ENCODE measurements around the gene MEMO1. TPM values are rescaled to one million over a fixed set of nuclear protein-coding genes. Genes with fewer than 3 reads are reported as not detected.

The MEMO1 gene
- total and polyA plus RNA-seq, 12 donors, result 22.7 to 64.3 (median 42.3) TPM

- intact Hi-C loops (cut with DNase I), result no loop called here
- H3K27ac ChIP-seq, result no peak overlapping the region
- H3K36me3 ChIP-seq (replicated peaks in 1 of 2), result no peaks in the 10 kb centered on the region
- no peaks in the 10 kb centered on the region for H3K9me3 ChIP-seq (replicated peaks in 1 of 3)
- WGBS, 4 donors, result 87 to 91% (median 89%) methylated on average over 6 of the region's 6 CpGs
- H3K4me1 ChIP-seq (replicated peaks in 1 of 2), result no peaks in the 10 kb centered on the region
- no peak overlapping the region for H3K4me3 ChIP-seq
- no peak for DNase-seq
- TF ChIP-seq POLR2A (IDR thresholded peaks at IDR 0.05), result no peak
- no peak for TF ChIP-seq CTCF (IDR thresholded peaks at IDR 0.05)
- no peaks in the 10 kb centered on the region for H3K27me3 ChIP-seq
Observed at GRCh38 chr2:31996571-31997150, 14.1 kb downstream of the MEMO1 start.

GRCh38 chr2:31992934-31993333 lies 17.9 kb downstream of the MEMO1 start:
- Histone ChIP-seq H3K4me1 (replicated peaks in 1 of 2) (no peaks in the 10 kb centered on the region), H3K27me3 (no peaks in the 10 kb centered on the region), H3K9me3 (replicated peaks in 1 of 3) (no peaks in the 10 kb centered on the region), H3K4me3 (no peak overlapping the region), H3K36me3 (replicated peaks in 1 of 2) (no peaks in the 10 kb centered on the region), H3K27ac (no peak overlapping the region)
- intact Hi-C loops (cut with DNase I), result no loop called here
- no peak for TF ChIP-seq CTCF (IDR thresholded peaks at IDR 0.05)
- TF ChIP-seq POLR2A (IDR thresholded peaks at IDR 0.05), result no peak
- WGBS, 4 donors, result 85 to 98% (median 96%) methylated on average over 4 of the region's 4 CpGs
- no peak for DNase-seq

GRCh38 chr2:31992025-31992579 lies 18.7 kb downstream of the MEMO1 start:
- WGBS, 4 donors, result 95 to 98% (median 97%) methylated on average over 3 of the region's 3 CpGs
- Histone ChIP-seq H3K27ac (no peak overlapping the region), H3K9me3 (replicated peaks in 1 of 3) (no peaks in the 10 kb centered on the region), H3K27me3 (no peaks in the 10 kb centered on the region), H3K4me1 (replicated peaks in 1 of 2) (peaks cover 0 to 8% of the 10 kb centered on the region in 2 donors), H3K4me3 (no peak overlapping the region), H3K36me3 (replicated peaks in 1 of 2) (no peaks in the 10 kb centered on the region)
- intact Hi-C loops (cut with DNase I), result no loop called here
- DNase-seq, result no peak
- TF ChIP-seq CTCF (IDR thresholded peaks at IDR 0.05), result no peak
- TF ChIP-seq POLR2A (IDR thresholded peaks at IDR 0.05), result no peak

GRCh38 chr2:31989946-31990345 lies 20.9 kb downstream of the MEMO1 start:
- 69 to 81% (median 74%) methylated on average over 4 of the region's 4 CpGs for WGBS, 4 donors
- TF ChIP-seq CTCF (IDR thresholded peaks at IDR 0.05) (no peak), POLR2A (IDR thresholded peaks at IDR 0.05) (no peak)
- Histone ChIP-seq H3K9me3 (replicated peaks in 1 of 3) (no peaks in the 10 kb centered on the region), H3K36me3 (replicated peaks in 1 of 2) (no peaks in the 10 kb centered on the region), H3K27me3 (no peaks in the 10 kb centered on the region), H3K4me1 (replicated peaks in 1 of 2) (peaks cover 0 to 10% of the 10 kb centered on the region in 2 donors), H3K27ac (no peak overlapping the region), H3K4me3 (no peak overlapping the region)
- intact Hi-C loops (cut with DNase I), result no loop called here
- DNase-seq, result no peak
